ENCODE results near the gene OR51D1. TPM values are rescaled to one million over a fixed set of nuclear protein-coding genes. Genes with fewer than 3 reads are reported as not detected.
A peak's percentile ranks its signal among the peaks of the same experiment; 100 is the strongest.

Gene OR51D1, protein sequence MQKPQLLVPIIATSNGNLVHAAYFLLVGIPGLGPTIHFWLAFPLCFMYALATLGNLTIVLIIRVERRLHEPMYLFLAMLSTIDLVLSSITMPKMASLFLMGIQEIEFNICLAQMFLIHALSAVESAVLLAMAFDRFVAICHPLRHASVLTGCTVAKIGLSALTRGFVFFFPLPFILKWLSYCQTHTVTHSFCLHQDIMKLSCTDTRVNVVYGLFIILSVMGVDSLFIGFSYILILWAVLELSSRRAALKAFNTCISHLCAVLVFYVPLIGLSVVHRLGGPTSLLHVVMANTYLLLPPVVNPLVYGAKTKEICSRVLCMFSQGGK
- not detected in 2 replicates for total RNA-seq

GRCh38 chr11:4636962-4637661, at the start of gene OR51D1:
Gene OR51D1, plus strand, starts transcription at chr11:4637477. Its CDS starts 2,314 bp downstream, at chr11:4639791.
- DNase-seq (ENCODE audit: low read depth) = peak; percentile 46

DNA sequence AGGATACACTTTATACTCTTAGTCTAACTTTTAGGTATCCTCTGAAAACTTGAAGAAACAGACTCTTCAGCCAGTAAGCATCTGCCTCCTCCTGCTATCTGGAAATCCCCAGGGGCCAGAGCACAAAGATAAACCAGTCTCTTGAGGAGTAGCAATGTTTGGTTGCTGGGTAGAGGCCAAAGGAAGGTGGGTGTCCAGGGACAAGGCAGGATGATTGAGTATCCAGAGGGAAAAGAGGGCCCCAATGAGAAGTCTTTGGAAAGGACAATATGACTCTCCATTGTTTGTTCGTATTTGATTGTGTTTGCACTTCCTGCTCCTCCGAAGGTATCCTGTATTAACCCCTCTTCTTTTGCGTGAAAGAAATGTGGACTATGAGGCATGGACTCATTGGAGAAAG, 48.3 kb upstream of the OR51D1 start:
- DNase-seq (ENCODE audit: low read depth) = no peak

DNA sequence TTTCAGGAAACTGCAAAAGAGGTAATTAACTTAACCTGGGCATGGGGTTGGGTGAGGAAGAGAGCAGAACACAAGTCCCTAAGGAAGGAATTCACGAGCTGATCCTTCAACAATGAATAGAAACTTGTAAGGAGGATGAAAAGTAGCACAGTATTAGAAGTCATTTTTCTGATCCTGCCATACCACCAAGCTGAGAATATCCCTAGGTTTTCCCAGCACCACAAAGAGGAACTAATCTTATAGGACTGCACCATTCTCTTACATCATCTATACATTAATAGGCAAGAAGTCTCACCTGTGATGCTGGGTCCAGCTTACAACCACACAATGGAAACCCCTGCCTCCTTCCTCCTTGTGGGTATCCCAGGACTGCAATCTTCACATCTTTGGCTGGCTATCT, 43.5 kb upstream of the OR51D1 start, which contains the start of gene OR52I1:
OR52I1 (plus strand) TSS at position 301 of the 400 bp plus-strand sequence; CDS start at position 301, 0 bp downstream.
- DNase-seq (ENCODE audit: low read depth) = no peak

GRCh38 chr11:4605057-4605456, 32.2 kb upstream of the OR51D1 start:
- no peak for DNase-seq (ENCODE audit: low read depth)

- DNase-seq (ENCODE audit: low read depth) = peak; percentile 67
Measured at GRCh38 chr11:4606231-4607015, 30.9 kb upstream of the OR51D1 start.

GRCh38 chr11:4607096-4607495, 30.2 kb upstream of the OR51D1 start:
- peak; percentile 8 for DNase-seq (ENCODE audit: low read depth)

DNA sequence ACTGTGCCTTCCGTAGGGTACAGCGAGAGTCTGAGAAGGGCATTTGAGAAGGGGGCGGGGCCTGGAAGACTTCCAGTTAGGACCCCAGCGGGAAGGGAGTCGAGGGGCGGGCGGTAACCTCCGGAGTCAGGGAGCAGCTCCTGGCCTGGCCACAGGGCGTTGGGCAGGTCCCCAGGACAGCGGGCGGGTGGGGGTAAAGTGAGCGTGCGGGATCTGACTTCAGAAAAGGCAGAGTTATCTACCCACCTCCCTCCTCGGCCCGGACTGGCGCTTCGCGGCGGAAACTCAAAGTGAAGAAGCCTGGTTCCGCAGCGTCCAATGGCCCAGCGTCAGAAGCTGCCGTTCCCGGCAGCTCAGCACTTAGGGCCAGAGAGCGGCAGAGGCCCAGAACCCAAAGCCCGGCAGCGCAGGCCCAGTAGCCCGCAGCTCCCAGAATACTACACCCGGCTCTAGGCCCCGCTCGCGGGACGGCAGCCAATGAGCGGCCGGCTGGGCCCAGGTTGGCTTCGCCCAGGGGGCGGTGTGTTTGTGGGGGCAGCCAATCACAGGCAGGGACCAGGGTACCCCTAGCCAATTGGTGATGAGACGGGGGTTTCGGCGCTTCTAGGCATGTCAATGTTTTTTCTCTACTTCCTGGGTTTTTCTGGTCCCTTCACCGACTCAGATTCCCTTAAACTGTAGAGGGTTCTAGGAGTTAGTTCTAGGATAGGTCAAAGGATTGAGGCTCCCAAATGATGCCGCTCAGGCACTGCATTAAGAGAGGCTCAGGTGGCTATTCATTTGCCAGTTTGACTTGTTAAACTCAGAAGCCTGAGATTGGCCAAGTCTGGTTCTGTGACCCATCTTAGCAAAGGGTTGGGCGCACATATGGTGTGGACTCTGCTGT, 29.3 kb upstream of the OR51D1 start, which contains the start of gene TRIM68:
TRIM68 (minus strand) TSS at position 451 of the 886 bp plus-strand sequence. CDS start 2,727 bp downstream, outside the sequence.
- DNase-seq (ENCODE audit: low read depth) = peak; percentile 87

GRCh38 chr11:4610258-4610935, 26.9 kb upstream of the OR51D1 start:
- DNase-seq (ENCODE audit: low read depth) = no peak

DNA sequence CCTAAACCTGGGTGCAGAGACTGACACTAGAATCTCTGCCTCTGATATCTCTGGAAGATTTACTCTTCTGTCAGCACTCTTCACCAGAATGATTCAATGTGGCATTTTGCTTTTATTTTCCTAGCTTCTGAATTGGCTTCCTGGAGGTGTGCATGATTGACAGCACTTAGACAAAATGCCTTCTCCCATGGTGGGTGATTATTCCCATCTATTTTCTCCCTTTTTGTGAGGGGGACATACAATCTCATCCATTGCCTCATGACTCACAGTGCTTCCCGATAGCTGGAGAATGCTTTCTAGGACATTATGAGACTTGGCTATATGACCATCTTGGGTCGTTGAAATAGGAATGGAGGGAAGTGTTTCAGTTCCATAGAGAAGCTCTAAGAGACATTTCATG, 25.3 kb upstream of the OR51D1 start:
- DNase-seq (ENCODE audit: low read depth) = no peak

GRCh38 chr11:4615856-4616444, 21.3 kb upstream of the OR51D1 start:
- DNase-seq (ENCODE audit: low read depth) = no peak

DNA sequence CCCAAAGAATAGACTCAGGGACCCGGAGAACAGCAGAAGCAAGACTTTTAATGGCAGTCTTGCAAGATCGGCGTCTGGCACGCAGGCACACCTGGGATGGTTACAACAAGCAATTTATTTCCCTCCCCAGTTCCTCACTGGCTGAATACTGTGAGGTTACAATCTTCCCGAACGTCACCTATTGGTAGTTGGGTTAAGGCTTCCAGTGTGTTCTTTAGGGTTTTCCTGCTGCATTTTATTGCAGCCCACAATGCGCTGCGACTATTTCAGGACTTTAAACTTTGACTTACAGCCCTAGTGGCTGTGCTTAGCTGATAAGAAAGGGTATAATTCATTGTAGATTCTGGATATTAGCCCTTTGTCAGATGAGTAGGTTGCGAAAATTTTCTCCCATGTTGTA, 17.8 kb upstream of the OR51D1 start:
- no peak for DNase-seq (ENCODE audit: low read depth)

- peak; percentile 65 for DNase-seq (ENCODE audit: low read depth)
Measured at GRCh38 chr11:4626207-4627099, 10.8 kb upstream of the OR51D1 start.

DNA sequence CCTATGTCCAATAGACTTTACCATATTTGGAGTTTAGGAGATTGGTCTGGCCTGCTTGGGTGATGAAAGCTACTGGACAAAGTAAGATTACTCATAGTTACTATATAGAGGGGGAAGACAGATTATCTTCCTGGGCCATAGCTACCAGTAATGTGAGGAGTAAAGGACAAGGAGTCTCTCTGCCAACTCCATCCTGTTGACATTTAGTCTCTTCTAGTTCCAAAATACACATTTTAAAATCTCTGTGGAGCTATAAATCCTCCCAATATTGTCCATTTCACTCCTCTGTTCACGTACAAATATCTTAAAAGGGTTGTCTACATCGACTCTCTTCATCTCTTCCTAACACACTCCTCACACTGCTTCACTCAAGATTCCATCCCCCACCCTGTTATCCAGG, 1.1 kb upstream of the OR51D1 start:
- no peak for DNase-seq (ENCODE audit: low read depth)

GRCh38 chr11:4637662-4638047, 378 bp downstream of the OR51D1 start:
- DNase-seq (ENCODE audit: low read depth) = no peak

GRCh38 chr11:4639931-4640330, 2.7 kb downstream of the OR51D1 start:
- no peak for DNase-seq (ENCODE audit: low read depth)

GRCh38 chr11:4641501-4641900, 4.2 kb downstream of the OR51D1 start:
- peak; percentile 3 for DNase-seq (ENCODE audit: low read depth)

DNA sequence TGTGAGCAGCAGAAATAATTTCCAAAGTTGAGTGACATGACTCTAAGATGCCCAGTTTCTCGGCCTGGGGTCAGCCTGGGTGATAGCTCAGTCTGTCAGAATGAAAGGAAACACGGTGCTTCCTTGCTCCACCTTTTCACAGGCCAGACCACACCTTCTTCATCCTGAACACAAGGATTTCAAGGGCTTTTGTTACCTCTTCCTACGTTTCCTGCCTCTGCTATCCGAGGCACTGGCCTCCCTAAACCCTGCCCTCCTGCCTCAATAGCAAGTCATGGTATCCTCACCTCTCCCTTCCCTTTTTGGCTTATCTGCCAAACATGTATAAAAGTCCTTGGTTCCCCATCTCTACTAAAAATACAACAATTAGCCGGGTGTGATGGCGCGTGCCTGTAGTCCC, 4.8 kb downstream of the OR51D1 start:
- no peak for DNase-seq (ENCODE audit: low read depth)

- DNase-seq (ENCODE audit: low read depth) = peak; percentile 1
Measured at GRCh38 chr11:4643076-4643475, 5.8 kb downstream of the OR51D1 start.

- no peak for DNase-seq (ENCODE audit: low read depth)
Measured at GRCh38 chr11:4643682-4644081, 6.4 kb downstream of the OR51D1 start, which contains the start of gene OR51E1. Gene OR51E1, plus strand, starts transcription at chr11:4643982. Its CDS starts 8,545 bp downstream, at chr11:4652527.

Measured in renal cortical epithelial cell (primary cell).